Measurements from ENCODE around the gene AOPEP.

- TF ChIP-seq CTCF (IDR thresholded peaks at IDR 0.05; ENCODE audit: insufficient read depth, low read length, poor library complexity, severe bottlenecking) (no peak), EZH2phosphoT487 (conservative IDR thresholded peaks at IDR 0.05; ENCODE audit: low read length) (no peak)
Observed at GRCh38 chr9:94869415-94869843, 142.9 kb downstream of the AOPEP start.

All from SU-DHL-6 (cell line).